Smooth muscle cell (in vitro differentiated cells): ENCODE measurements around the gene UPF2. TPM values are rescaled to one million over a fixed set of nuclear protein-coding genes. Genes with fewer than 3 reads are reported as not detected.

Experiments used
- DNase-seq: peaks from one replicate; lab custom pipeline; 2025; ENCODE audit not compliant: unreplicated experiment; lab: John Stamatoyannopoulos, UW
- H2AFZ ChIP-seq: fragments of 200-600 bp; sonication (generic); 2 replicates; pipeline ENCODE4 v1.6.0; 2016; ENCODE audit warnings: antibody characterized with exemption, low read depth, mild to moderate bottlenecking
- H3F3A ChIP-seq: fragments of 200-600 bp; sonication (generic); 2 replicates; pipeline ENCODE4 v1.6.0; 2017; ENCODE audit warnings: antibody characterized with exemption, low read depth
- H3K27ac ChIP-seq: fragments of 200-600 bp; sonication (generic); 2 replicates; pipeline ENCODE4 v1.5.1; 2016; ENCODE audit warnings: low read depth, mild to moderate bottlenecking
- H3K27me3 ChIP-seq: fragments of 200-600 bp; sonication (generic); 2 replicates; pipeline ENCODE4 v1.6.1; 2016; ENCODE audit warnings: low read depth, mild to moderate bottlenecking
- H3K36me3 ChIP-seq: fragments of 200-600 bp; sonication (generic); 2 replicates; pipeline ENCODE4 v1.5.1; 2016; ENCODE audit warnings: low read depth
- H3K4me1 ChIP-seq: fragments of 200-600 bp; sonication (generic); 2 replicates; pipeline ENCODE4 v1.5.1; 2016; ENCODE audit warnings: low read depth
- H3K4me2 ChIP-seq: fragments of 200-600 bp; sonication (generic); 2 replicates; pipeline ENCODE4 v1.6.0; 2016; ENCODE audit warnings: mild to moderate bottlenecking
- H3K4me3 ChIP-seq: fragments of 200-600 bp; sonication (generic); 2 replicates; pipeline ENCODE4 v1.5.1; 2016; ENCODE audit warnings: mild to moderate bottlenecking
- H3K79me2 ChIP-seq: fragments of 200-600 bp; sonication (generic); 2 replicates; pipeline ENCODE4 v1.6.0; 2016; ENCODE audit warnings: low read depth, mild to moderate bottlenecking
- H3K9ac ChIP-seq: fragments of 200-600 bp; sonication (generic); 2 replicates; pipeline ENCODE4 v1.6.0; 2016; ENCODE audit warnings: low read depth
- H3K9me3 ChIP-seq: fragments of 200-600 bp; sonication (generic); replicated peaks from 2 replicates; pipeline ENCODE4 v1.5.1; 2016; ENCODE audit warnings: low read depth
- H4K20me1 ChIP-seq: fragments of 200-600 bp; sonication (generic); 2 replicates; pipeline ENCODE4 v1.6.0; 2016; ENCODE audit warnings: low read depth
- WGBS: methylation state at CpG from one replicate; pipeline ENCODE4 v1.1.7; 2016; ENCODE audit warnings: low lambda C conversion rate; 5-methylcytosine and 5-hydroxymethylcytosine counted together
- polyA plus RNA-seq: library from polyadenylated mRNA; unstranded; fragments of >200 nt; fragmentation: Nextera tagmentation; extraction: Ambion mirVana; gene quantifications from 2 replicates; pipeline ENCODE4 v1.2.1, GENCODE V29; 2016
- total RNA-seq: library from RNA; depleted of rRNA; stranded (reverse); fragments of >200 nt; gene quantifications from 2 replicates; pipeline ENCODE4 v1.2.3, GENCODE V29; 2014
- TF ChIP-seq, protein P1 (sequence below): fragments of 200-600 bp; sonication (generic); IDR thresholded peaks from 2 replicates; pipeline ENCODE4 v1.5.1; 2017; ENCODE audit warnings: borderline replicate concordance, mild to moderate bottlenecking, antibody characterized with exemption; ENCODE audit not compliant: insufficient read depth, poor library complexity, severe bottlenecking

Gene UPF2
- total and polyA plus RNA-seq, 2 experiments from 2014 or later = 9.1 to 13.4 TPM

DNA sequence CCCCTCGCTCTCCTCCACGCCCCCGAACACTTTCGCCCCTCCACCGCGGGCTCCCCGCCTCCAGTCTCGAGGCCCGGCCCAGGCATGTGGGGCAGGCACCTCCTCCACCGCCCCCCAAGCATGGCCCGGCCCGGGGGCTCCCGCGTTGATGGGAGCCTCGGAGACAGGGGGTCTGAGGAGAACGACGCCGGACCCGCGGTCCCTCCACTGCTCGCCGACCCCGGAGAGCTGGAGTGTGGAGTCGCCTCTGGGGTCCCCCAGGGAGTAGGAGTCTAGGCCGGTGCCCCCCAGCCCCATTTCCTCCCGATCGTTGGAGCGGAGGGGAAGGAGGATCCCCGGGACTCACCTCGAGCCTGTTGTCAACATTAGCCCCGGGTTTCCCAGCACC, 206 bp downstream of the UPF2 start:
- Histone ChIP-seq H3F3A (no peaks in the 10 kb centered on the region), H3K27ac (peak overlapping the region; percentile 99), H3K4me3 (peak overlapping the region; percentile 99), H3K4me2 (peak overlapping the region; percentile 99), H3K9ac (peak overlapping the region; percentile 100), H3K9me3 (no peaks in the 10 kb centered on the region), H2AFZ (peak overlapping the region; percentile 99), H3K4me1 (peaks cover 12% of the 10 kb centered on the region), H3K79me2 (peaks cover 51% of the 10 kb centered on the region), H4K20me1 (peaks cover 23% of the 10 kb centered on the region), H3K27me3 (no peaks in the 10 kb centered on the region), H3K36me3 (no peaks in the 10 kb centered on the region)
- TF ChIP-seq, protein P1, sequence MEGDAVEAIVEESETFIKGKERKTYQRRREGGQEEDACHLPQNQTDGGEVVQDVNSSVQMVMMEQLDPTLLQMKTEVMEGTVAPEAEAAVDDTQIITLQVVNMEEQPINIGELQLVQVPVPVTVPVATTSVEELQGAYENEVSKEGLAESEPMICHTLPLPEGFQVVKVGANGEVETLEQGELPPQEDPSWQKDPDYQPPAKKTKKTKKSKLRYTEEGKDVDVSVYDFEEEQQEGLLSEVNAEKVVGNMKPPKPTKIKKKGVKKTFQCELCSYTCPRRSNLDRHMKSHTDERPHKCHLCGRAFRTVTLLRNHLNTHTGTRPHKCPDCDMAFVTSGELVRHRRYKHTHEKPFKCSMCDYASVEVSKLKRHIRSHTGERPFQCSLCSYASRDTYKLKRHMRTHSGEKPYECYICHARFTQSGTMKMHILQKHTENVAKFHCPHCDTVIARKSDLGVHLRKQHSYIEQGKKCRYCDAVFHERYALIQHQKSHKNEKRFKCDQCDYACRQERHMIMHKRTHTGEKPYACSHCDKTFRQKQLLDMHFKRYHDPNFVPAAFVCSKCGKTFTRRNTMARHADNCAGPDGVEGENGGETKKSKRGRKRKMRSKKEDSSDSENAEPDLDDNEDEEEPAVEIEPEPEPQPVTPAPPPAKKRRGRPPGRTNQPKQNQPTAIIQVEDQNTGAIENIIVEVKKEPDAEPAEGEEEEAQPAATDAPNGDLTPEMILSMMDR = no peak
- DNase-seq = peak; percentile 59
- under 1% methylated on average over 27 of the region's 31 CpGs for WGBS

DNA sequence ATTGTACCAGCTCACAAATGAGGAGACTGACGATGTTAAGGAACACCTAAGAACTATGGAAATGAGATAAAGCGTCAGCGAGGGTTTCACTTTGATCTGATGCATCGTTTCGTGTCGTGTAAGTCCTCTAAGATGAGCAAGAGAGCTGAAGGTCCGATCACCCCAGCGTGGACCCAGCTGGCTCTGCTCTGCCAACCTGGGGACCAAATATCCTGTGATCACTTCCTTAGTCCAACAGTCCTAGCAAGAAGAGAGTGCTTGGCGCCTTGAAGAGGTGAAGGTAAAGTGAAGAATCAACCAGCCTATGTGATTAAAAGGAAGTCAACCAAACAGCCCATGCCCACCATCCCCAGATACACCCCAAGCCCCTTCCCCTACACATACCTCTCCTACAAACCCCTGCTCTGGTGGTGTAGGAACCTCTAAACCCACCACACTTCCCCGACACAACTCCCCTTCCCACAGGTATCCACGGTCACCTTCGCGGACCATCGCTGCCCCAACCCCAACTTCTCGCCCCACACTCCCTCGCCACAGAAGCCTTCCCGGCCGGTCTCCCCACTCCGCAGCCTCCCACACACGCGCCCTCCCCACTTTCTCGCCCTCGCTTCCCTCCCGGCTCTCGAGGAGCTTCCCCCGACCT, 722 bp downstream of the UPF2 start:
- Histone ChIP-seq H3K27me3 (no peaks in the 10 kb centered on the region), H3K4me2 (peak overlapping the region; percentile 99), H3K4me1 (peaks cover 12% of the 10 kb centered on the region), H3F3A (no peaks in the 10 kb centered on the region), H3K9ac (peak overlapping the region; percentile 100), H2AFZ (peak overlapping the region; percentile 99), H3K79me2 (peaks cover 56% of the 10 kb centered on the region), H3K27ac (peak overlapping the region; percentile 99), H4K20me1 (peaks cover 27% of the 10 kb centered on the region), H3K36me3 (no peaks in the 10 kb centered on the region), H3K9me3 (no peaks in the 10 kb centered on the region), H3K4me3 (peak overlapping the region; percentile 99)
- TF ChIP-seq, protein P1 = no peak
- 3% methylated on average over 14 of the region's 26 CpGs for WGBS
- DNase-seq = peak; percentile 18

DNA sequence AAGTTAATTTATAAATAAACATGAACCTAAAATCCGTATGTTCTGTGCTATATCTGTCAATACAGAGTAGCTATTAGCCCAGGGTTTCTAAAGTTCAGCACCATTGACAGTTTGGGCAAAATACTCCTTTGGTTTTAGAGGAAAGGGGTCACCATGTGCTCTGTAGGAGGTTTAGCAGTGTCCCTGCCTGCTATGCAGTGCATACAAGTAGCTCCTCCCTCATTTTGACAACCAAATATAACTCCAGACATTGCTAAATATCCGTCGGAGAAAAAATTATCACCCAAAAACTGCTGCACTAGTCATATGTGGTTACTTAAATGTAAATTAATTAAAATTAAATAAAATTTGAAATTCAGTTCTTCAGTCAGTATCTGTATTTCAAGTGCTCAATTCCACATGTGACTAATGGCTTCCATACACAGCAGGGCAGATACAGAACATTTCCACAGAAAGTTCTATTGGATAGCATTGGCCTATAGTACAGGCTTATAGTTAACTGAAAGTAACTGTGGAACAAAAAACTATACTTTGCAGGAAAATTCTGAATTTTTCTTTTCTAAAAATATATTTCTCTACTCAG, 6.4 kb downstream of the UPF2 start:
- TF ChIP-seq, protein P1 = no peak
- no peak overlapping the region for H2AFZ ChIP-seq

More for the DNA sequence above, 6.4 kb downstream of the UPF2 start:
- WGBS = 98% methylated on average over 3 of the region's 3 CpGs
- Histone ChIP-seq H3K4me2 (no peak overlapping the region), H3K9ac (no peak overlapping the region), H3K4me3 (no peak overlapping the region), H3K27ac (no peak overlapping the region), H3K27me3 (no peaks in the 10 kb centered on the region), H3F3A (no peaks in the 10 kb centered on the region), H3K4me1 (peaks cover 3% of the 10 kb centered on the region), H3K9me3 (no peaks in the 10 kb centered on the region), H4K20me1 (peaks cover 47% of the 10 kb centered on the region), H3K79me2 (peaks cover 86% of the 10 kb centered on the region), H3K36me3 (peaks cover 13% of the 10 kb centered on the region)
- no peak for DNase-seq
